ENCODE results near the gene VAV3.
"Not testable (repeated sequence)": the region's sequence is repeated elsewhere in the genome, so short reads cannot be mapped to it uniquely, and the experiment has no call there.

The VAV3 gene

DNA sequence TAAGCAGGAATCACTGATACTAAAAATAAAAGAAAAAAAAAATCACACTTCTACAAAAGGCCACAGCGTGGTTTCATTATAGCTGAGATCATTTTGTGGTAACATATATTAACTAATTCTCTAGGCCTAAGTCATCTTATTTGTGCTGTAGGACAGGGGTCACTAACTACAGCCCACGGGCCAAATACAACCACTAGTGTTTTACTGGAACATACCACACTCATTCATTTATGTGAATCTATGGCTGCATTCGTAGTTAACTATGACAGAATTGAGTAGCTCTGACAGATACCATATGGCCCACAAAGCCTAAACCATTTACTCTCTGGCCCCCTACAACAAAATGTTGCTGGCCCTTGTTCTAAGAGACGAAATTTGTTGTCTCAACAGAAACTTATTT lies 224.4 kb downstream of the VAV3 start:
- no peak for DNase-seq (ENCODE audit: low read depth in 2 of 2)

DNA sequence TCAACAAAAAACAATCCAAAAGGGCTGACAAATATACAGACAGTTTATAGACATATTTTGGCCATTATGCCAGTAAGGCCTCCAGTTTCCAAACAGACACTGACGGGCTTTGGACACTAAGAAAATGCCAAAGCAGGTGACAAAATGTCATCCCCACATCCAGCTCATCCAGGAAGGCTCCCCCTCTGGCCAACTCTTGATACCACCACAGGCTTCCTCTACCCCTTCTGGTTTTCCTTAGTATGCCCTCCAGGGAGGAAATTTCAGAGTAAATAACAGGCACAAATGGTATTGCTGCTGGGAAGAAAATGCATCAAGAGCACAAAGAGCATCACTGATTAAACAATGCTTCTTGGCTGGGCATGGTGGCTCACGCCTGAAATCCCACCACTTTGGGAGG lies 225.3 kb downstream of the VAV3 start:
- no peak for DNase-seq (ENCODE audit: low read depth in 2 of 2)

DNA sequence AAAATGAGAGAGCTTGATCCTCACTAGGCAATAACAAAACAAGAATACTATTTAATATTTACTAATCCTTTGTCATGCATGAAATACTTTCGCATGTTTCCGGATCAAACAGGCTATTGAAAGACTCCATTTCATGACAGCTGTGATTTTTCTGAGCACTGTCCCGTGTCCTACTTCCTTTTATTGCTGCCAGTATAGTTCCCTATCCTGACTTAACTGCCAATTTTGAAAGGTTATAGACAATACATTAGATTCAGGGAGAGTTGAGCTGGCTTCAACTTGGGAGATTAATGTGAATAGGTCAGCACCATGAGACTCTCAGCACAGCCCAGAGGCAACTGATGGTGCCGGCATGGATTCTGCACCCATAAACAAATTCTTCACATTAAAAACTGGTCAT lies 225.8 kb downstream of the VAV3 start:
- DNase-seq (ENCODE audit: low read depth in 2 of 2) = no peak

DNA sequence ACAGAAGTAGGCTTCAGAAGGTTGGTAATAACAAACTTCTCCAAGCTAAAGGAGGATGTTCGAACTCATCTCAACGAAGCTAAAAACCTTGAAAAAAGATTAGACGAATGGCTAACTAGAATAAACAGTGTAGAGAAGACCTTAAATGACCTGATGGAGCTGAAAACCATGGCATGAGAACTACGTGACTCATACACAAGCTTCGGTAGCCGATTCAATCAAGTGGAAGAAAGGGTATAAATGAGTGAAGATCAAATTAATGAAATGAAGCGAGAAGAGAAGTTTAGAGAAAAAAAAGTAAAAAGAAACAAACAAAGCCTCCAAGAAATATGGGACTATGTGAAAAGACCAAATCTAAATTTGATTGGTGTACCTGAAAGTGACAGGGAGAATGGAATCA lies 231.6 kb downstream of the VAV3 start:
- not testable (repeated sequence) for DNase-seq (ENCODE audit: low read depth in 2 of 2)

DNA sequence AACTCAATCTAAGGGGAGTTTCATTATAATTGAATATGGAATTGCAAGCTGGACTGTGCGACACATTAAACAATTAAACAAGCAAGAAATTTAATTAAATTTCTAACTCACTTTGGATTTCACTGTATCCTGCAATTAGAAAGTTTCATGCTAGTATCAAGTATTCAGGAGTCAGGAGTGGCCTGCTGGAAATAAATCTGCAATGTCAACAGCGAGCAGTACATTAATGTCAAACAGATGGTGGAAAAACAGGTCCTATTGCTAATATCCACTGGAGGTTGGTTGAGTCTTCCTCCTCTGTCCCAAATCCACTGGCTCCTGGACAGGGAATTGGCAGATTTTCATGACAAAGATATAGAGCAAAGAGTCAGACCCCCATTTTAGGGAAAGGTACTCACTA lies 237.1 kb downstream of the VAV3 start:
- no peak for DNase-seq (ENCODE audit: low read depth in 2 of 2)

DNA sequence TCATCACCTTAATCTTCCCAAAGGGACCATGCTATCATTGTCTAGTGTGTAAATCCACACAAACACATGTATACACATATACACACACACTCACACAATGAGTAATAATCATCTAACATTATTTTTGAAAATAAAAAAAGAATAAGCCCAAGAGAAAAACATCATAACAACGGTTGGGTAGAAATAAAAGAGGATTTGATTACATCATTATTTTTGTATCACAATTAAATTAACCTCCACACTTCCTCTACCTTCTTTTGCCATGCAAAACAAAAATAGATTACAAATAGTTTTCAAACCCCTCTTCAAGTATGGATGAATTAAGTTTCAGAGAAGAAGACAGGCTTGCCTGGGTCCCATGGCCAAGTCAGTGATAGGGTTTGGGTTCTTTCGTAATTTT lies 238.1 kb downstream of the VAV3 start:
- no peak for DNase-seq (ENCODE audit: low read depth in 2 of 2)

DNA sequence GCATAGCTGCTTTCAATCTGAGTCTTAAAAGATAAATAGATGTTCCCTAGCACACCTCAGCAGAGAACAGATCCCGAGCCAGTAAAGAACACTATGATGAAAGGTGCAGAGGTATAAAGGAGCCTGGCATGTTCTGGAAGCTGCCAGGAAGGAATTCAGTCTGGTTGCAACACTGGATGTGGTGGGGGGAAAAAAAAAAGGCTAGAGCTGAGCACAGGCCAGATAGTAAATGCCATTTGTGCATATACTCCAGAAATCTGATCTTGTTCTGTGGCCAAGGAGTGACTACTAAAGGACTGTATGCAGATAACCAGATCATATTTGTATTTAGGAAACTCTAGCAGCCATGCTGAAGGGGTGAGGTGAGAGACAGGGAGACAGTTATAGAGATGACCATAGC lies 240.3 kb downstream of the VAV3 start:
- DNase-seq (ENCODE audit: low read depth in 2 of 2) = no peak

DNA sequence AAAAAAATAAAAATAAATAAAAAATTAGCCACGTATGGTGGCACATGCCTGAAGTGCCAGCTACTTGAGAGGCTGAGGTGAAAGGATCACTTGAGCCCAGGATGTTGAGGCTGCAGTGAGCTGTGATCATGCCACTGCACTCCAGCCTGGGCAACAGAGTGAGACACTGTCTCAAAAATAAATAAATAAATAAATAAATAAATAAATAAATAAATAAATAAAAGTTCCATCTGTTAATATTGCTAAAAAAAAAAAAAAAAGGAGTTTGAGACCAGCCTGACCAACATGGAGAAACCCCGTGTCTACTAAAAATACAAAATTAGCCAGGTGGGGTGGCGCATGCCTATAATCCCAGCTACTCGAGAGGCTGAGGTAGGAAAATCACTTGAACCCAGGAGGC lies 244.8 kb downstream of the VAV3 start:
- not testable (repeated sequence) for DNase-seq (ENCODE audit: low read depth in 2 of 2)

DNA sequence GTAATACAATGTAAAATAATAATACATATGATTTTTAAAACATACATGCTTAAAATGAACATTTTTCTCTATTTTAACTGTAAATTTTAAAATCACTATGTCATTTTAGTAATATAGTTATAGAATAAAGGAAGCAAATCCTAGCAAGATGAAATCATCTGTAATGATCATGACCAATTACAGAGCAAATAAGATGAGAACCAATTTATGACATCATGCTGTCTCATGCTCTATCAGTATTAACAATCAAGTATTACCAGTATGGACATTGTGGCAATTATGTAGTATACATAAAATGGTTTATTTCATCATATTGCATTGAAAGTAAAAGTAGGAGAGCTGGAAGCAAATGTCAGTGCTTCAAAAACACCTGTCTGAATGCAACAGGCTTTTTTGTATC lies 255.0 kb downstream of the VAV3 start:
- DNase-seq (ENCODE audit: low read depth in 2 of 2) = no peak

DNA sequence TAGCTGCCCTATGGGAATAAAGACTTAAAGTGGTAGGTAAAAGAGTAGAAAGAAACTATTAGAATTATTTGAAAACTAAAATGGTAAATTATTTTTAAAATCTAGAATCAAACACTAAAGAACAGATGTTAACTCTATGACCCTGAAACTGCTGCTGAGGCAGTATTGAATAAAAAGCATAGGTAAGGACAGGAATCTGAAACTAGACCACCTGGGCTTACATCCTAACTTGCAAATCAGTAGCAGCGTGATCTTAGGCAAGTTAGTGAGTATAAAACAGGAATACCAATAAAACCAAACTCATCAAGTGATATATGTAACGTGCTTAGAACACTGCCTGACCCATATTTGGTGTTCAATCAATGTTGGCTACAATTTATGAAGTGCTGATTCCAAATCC lies 257.9 kb downstream of the VAV3 start:
- no peak for DNase-seq (ENCODE audit: low read depth in 2 of 2)

DNA sequence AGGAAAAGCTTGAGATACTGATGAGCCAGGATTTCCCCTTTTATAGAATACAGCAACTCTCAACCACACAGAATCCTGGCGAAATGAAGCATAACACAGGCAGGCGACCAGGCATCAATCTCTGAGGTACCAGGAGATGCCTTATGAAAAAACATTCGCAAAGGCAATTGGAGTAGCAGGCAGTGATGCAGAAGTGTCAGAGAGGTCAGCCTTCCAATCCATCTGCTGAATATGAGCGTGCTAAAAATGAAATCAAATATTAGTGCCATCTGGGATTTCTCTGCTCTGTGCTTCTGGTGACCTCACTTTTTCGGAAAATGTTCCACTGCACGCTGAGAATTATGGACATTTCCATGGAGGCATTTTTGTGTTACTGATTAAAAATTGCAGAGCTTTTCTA lies 258.8 kb downstream of the VAV3 start:
- no peak for DNase-seq (ENCODE audit: low read depth in 2 of 2)

DNA sequence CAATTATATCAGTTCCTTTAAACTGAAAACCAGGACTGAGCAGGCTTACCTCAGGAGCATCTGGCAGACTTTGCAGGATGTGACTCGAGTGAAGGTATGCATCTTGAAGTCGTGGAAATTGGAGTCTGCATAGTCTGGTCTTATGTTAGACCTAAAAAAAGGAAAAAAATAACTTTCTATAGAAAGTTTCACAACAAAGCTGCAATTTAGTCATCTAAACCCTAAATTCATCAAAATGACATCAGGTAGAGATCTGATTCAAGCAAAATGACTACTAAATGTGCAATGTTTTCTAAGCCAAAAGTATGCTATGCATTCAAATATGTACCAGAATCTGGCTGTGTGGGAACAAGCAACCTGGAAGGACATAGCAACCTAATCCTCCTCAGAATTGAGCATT lies 260.1 kb downstream of the VAV3 start:
- no peak for DNase-seq (ENCODE audit: low read depth in 2 of 2)

DNA sequence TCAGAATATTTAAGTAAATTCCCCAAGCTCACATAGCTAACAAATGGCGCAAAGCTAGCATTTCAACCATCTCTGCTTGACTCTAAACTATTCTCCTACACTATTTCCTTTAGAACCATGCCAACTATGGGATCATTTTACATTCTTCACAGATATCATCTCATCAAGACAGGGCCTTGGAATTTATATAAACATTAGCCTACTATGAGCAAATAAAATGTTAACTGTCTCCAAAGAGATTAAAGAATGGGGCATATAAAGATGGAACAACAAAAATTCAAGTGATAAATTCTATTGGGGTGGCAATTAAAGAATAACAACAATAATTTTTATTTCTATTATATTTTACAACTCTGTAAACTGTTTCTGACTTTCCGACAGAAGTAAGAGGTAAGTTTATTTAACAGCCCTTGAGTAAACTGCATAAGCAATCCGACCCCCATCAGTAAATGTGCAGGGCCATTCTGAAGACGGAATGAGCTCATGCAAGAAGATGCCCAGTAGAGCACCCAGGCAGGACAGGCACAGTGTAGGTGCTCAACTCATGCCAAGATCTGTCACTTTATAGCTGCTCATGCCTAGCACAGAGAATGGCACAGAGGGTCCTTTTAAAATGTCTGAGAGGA lies 261.9 kb downstream of the VAV3 start:
- DNase-seq (ENCODE audit: low read depth in 2 of 2) = no peak

DNA sequence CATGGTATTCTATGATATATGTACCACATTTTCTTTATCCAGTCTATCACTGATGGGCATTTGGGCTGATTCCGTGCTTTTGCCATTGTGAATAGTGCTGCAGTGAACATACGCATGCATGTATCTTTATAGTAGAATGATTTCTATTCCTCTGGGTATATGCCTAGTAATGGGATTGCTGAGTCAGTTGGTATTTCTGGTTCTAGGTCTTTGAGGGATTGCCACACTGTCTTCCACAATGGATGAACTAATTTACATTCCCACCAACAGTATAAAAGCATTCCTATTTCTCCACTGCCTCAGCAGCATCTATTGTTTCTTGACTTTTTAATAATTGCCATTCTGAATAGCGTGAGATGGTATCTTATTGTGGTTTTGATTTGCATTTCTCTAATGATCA lies 264.3 kb downstream of the VAV3 start:
- not testable (repeated sequence) for DNase-seq (ENCODE audit: low read depth in 2 of 2)

DNA sequence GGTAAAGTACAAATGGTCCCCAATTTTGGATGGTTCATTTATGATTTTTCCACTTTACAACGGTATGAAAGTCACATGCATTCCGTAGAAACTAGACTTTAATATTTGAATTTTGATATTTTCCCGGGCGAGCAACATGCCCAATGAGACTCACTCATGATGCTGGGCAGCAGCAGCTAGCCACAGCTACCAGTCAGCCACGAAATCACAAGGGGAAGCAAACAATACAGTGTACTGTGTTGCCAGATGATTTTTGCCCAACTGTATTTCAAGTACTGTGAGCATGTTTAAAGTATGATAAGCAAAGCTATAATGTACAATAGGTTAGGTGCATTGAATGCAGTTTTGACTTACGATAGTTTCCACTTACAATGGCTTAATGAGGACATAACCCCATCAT lies 266.8 kb downstream of the VAV3 start:
- DNase-seq (ENCODE audit: low read depth in 2 of 2) = no peak

DNA sequence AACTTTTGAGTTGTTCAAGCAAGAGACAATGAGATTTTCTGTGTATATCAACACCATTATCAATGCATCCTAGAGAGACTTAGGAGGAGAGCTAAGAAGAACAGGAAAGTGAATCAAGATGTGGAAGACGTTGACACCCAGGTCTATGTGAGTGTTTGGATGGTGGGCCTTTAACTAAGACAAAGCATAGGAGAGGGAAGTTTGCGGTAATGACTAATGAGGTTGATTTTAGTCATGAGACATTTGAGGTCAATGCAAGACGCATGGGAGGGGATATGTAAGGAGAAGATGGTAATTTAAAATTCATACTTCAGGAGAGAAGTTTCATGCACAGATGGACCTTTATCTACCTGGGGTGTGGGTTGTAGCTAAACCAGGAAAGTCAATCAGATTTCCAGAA lies 269.6 kb downstream of the VAV3 start:
- DNase-seq (ENCODE audit: low read depth in 2 of 2) = no peak

DNA sequence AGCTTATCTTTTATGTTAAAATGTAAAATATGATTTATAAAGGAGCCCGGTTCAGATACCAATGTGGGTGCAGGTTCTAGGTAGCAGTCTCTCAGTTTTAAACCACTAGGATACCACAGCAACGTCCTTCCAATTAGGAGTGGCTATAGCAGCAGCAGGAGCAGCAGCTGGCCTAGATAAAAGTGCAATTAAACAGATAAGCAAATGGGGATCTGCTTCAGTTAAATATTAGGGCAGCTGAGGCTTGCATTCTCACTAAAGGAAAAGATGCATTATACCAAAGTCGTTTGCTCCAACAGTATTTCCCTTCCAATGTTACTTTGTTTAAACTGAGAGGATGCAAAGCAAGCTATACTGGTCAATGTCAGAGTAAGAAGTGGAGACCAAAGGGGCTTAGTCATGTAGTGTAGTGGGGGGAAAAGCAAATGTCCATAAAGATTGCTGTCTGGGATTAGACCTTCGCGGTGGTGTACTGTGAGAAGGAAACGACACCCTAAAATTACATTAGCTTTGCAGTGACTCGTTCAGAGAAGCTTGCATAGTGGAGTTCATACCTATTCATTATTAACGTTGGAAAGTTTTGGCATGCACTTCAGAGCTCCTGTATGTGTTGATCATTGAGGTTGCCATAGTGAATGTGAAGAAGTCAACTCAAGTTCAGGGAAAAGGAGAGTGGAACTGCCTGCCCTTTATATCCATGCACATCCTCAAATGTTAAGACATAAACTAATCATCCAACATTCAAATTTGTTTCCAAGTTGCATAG lies 272.2 kb downstream of the VAV3 start:
- no peak for DNase-seq (ENCODE audit: low read depth in 2 of 2)

DNA sequence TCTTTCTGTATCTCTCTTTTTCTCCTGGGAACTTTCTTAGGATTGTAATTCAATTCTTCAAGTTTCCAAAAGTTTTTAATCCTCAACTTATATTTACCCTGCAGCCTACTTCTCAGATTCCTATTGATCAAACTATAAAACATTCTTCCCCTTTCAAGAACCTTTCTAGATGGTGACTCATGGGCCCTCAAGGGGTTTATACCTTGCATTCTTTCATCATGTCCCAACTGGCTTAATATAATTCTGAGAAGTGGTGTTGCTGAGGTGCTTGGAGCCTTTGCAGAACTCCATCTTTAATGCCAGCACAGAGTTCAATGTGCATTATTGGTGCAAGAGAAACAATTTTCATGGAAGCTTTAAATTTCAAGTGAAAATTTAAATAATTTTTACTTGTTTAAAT lies 273.4 kb downstream of the VAV3 start:
- DNase-seq (ENCODE audit: low read depth in 2 of 2) = no peak

DNA sequence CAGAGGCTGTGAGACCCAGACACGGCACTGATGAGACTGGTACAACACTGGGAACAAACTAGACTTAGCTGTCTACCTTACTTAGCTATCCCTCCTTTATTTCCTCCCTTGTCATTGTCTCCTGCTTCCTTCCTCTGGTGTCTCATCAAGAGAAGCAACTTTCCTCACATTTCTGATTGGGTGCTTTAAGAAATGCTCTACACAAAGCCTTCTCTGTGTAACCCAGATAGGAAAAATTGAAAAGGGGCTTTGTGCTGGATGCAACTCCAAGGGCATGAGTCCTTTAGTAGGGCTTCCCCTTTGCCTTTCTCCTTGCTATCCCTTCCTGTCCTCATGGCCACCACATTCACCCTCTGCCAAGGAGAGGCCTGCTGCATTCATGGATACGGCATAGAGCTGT lies 274.5 kb downstream of the VAV3 start:
- DNase-seq (ENCODE audit: low read depth in 2 of 2) = no peak

DNA sequence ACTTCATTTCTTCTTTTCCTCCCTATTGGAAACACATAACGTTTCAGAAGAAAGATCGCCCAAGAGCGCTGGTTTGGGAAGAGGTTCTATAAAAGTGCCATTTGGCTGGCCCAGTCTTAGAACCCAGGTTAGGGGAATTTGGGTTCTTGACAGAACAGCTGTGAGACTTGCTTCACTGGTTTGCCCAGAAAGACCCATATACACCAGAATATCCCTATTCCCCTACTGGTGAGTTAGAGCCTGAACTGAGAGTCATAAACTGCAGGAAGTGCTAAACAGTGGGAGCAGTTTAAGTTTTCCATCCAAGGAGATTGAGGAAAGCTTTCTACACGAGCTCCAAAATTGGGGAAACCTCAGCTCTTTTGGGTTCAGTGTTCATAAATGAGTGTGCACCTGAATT lies 275.2 kb downstream of the VAV3 start:
- DNase-seq (ENCODE audit: low read depth in 2 of 2) = no peak

DNA sequence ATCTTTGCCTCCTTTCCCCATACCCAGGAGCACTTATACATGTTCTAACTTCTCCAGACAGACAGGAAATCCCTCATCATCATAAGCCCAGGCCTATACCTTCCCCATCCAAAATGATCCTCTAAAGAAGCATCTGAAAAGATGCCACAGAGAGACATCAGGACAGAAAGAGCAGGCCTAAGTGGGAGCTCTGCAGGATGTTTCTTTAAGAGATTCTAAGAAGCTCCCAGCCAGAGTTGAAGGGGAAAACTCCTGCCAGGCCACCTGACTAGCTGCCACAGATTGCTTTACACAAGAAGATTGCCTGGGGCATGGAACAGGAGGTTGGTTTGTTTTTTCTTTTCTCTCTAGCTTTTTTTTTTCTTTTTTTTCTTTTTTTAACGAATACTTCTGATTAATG lies 275.8 kb downstream of the VAV3 start:
- no peak for DNase-seq (ENCODE audit: low read depth in 2 of 2)

DNA sequence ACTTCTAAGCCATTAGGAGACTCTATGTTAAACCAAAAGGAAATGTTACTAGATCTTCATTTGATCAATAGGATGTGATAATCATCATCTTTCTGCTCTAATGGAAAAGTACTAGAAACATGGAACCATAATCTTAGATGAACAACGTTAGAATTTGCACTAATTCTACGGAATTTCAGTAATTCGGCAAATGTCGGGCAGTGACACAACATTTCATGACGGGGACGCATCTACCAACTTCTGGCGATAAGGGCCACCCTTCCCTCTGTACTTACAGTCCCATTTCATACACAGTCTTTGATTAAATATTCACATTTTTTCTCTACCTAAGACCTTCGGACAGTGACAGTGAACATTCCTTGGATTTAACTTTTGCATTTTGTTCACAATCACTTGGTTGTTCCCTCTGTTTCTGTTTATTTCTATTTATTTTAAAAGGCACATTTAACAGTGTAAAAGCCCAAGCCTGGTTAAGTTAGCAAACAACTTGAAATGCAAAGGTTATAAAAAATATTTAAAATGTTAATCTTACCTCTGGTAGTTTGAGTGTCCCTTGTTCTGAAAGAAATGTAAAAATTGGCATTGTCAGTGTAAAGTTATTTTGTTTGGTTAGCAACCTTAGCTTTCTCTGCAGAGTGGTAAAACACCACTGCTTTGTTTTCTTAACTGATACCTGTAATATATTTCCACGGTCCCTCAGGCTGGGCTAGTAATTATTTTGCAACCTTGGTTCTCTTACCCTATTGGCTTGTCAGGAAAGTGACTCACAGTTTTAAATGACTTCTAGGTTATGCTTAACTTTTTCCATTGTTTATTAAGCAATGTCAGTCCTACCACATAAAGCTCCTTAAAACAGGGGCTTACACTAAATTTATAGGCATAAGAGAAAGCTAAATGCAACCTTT lies 276.9 kb downstream of the VAV3 start:
- DNase-seq (ENCODE audit: low read depth in 2 of 2) = no peak

DNA sequence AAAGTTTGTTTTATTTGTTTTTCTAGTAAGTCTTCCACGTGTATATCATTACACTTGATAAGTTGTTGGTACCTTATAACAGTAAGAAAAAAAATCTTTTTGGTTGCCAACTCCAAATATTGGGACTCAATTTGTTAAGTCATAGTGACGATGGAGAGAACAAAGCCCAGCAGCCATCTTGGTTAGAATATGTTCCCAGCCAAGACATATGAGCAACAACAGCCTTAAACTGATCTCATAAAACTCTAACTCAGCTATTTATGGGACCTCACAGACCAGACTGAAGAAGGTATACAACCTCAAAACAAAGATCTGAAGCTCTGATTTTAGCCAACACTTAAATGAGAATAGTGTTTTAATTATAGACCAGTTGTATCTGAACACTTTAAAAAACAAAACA lies 281.3 kb downstream of the VAV3 start:
- no peak for DNase-seq (ENCODE audit: low read depth in 2 of 2)

All from stimulated activated CD8-positive, alpha-beta memory T cell treated with anti-CD3 and anti-CD28 coated beads, Interleukin-2, amount 100 ng/mL, for 1 hour (primary cell).